Measurements from ENCODE around the gene FHOD3.

The FHOD3 gene

DNA sequence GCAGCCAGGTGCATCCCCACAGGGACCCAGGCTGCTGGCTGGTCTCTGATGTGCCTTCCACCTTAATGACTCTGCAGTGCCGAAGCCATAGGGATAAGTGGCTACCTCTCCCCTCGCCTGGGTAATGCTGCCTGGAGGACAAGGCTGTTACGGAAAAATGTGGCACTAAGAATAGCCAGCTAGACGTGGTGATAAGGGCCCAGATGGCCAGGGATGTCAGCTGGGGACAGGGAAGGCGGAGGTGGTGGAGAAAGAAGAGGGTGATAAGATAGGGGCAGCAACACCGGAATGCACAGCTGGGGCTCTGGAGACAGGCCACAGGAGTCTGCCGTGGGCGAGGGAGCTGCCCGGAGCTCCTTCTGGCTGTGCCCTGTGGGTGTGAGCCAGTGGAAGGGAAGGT lies 170.6 kb downstream of the FHOD3 start:
- no peak overlapping the region for H3K4me3 Mint-ChIP-seq
- no peaks in the 10 kb centered on the region for H3K36me3 Mint-ChIP-seq (ENCODE audit: low read depth)
- DNase-seq, result no peak
- peaks cover 3% of the 10 kb centered on the region for H3K27me3 Mint-ChIP-seq
- no peaks in the 10 kb centered on the region for H3K4me1 Mint-ChIP-seq (ENCODE audit: low read depth)
- no peaks in the 10 kb centered on the region for H3K9me3 Mint-ChIP-seq
- H3K27ac Mint-ChIP-seq, result no peak overlapping the region

- no peaks in the 10 kb centered on the region for H3K36me3 Mint-ChIP-seq (ENCODE audit: low read depth)
- H3K27me3 Mint-ChIP-seq, result peaks cover 10% of the 10 kb centered on the region
- peaks cover 1% of the 10 kb centered on the region for H3K4me1 Mint-ChIP-seq (ENCODE audit: low read depth)
- DNase-seq, result no peak
- H3K9me3 Mint-ChIP-seq, result no peaks in the 10 kb centered on the region
- no peak overlapping the region for H3K27ac Mint-ChIP-seq
- H3K4me3 Mint-ChIP-seq, result no peak overlapping the region
Observed at GRCh38 chr18:36469461-36469860, 171.9 kb downstream of the FHOD3 start.

- Mint-ChIP-seq H3K27ac (no peak overlapping the region), H3K4me3 (no peak overlapping the region), H3K27me3 (peaks cover 7% of the 10 kb centered on the region), H3K9me3 (no peaks in the 10 kb centered on the region), H3K4me1 (ENCODE audit: low read depth) (peaks cover 1% of the 10 kb centered on the region), H3K36me3 (ENCODE audit: low read depth) (no peaks in the 10 kb centered on the region)
- no peak for DNase-seq
Observed at GRCh38 chr18:36470896-36471295, 173.4 kb downstream of the FHOD3 start.

DNA sequence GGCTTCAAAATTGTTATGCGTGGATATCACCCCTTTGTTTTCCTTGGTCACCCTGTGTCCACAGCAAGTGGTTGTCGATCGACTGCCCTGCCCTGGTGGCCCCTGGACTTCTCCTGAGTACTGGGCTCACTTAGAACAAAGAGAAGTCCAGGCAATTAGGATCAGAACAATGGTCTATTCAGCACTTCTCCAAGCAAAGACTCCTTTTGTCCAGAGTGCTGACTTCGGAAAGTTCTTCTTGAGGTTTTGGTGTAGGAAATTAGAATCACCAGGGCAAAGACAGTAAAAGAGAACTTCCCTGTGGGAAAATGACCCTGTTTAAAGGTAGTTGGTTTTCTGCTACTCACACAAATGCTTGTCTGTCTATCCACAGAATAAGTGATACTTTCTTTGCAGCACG lies 173.9 kb downstream of the FHOD3 start:
- Mint-ChIP-seq H3K4me1 (ENCODE audit: low read depth) (peaks cover 1% of the 10 kb centered on the region), H3K27me3 (peaks cover 7% of the 10 kb centered on the region), H3K4me3 (no peak overlapping the region), H3K27ac (no peak overlapping the region), H3K36me3 (ENCODE audit: low read depth) (no peaks in the 10 kb centered on the region), H3K9me3 (no peaks in the 10 kb centered on the region)
- DNase-seq, result no peak

DNA sequence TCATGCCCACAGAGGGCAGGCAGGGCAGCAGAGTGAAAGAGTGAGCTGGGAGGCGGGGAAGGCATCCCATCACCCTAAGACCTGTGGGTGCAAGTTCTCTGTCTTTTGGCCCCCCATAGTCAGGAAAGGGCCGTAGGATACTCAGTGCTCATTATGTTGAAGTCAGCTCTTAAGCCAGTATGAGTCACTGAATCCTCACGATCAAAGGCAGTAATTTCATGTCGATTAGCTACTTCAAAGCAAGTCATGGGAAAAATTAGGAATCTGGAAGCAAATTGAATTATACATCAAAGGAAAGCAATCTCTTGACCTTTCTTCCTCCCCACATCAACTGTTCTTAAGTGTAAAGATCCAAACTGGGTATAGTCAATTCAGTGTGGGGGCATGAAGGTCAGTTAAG lies 178.9 kb downstream of the FHOD3 start:
- no peaks in the 10 kb centered on the region for H3K36me3 Mint-ChIP-seq (ENCODE audit: low read depth)
- H3K27ac Mint-ChIP-seq, result no peak overlapping the region
- no peaks in the 10 kb centered on the region for H3K9me3 Mint-ChIP-seq
- H3K4me1 Mint-ChIP-seq (ENCODE audit: low read depth), result peaks cover 1% of the 10 kb centered on the region
- no peak overlapping the region for H3K4me3 Mint-ChIP-seq
- H3K27me3 Mint-ChIP-seq, result peaks cover 17% of the 10 kb centered on the region
- no peak for DNase-seq

DNA sequence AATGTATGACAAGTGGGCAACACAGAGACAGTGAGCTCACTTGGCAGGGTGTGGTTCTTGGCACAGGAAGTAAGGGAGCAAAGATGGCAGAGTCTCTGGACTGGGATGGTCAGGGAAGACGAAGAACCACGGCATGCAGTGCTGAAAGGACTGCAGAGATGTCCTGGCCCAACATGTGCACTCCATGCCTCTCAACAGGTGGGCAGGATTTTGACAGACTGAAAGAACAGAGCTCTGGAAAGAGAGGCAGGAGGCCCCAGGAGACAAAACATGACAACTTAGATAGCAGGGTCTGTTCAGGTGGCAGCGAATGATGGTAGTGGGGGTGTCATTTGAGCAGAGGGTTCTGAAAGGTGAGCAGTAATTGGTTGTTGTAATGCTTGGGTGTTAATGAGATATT lies 180.3 kb downstream of the FHOD3 start:
- H3K36me3 Mint-ChIP-seq (ENCODE audit: low read depth), result no peaks in the 10 kb centered on the region
- no peak for DNase-seq
- no peaks in the 10 kb centered on the region for H3K9me3 Mint-ChIP-seq
- H3K4me1 Mint-ChIP-seq (ENCODE audit: low read depth), result peaks cover 1% of the 10 kb centered on the region
- H3K27me3 Mint-ChIP-seq, result peaks cover 17% of the 10 kb centered on the region
- H3K4me3 Mint-ChIP-seq, result no peak overlapping the region
- H3K27ac Mint-ChIP-seq, result no peak overlapping the region

DNA sequence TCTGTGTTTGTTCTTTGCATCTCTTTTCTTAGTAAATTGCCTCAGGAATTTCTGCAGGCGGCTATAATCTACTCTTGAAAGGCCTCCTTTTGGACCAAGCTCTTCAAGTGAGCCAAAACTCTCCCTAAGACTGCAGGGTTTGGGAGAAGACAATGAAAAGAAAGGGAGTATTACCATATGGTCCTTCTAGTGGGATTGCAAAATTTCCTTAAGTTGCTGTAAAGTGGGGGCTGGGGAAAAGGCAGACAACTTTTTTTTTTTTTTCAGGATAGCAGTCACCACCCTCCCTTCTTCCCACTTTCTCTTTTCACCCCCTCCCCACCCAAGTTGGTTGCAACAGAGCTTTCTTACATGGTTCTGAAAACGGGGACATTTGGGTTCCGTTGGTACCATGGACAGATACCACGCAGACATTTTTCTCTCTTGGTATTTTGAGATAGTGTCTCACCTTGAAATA lies 183.7 kb downstream of the FHOD3 start:
- no peak for DNase-seq
- Mint-ChIP-seq H3K27me3 (peaks cover 10% of the 10 kb centered on the region), H3K36me3 (ENCODE audit: low read depth) (no peaks in the 10 kb centered on the region), H3K4me3 (no peak overlapping the region), H3K27ac (no peak overlapping the region), H3K9me3 (no peaks in the 10 kb centered on the region), H3K4me1 (ENCODE audit: low read depth) (no peaks in the 10 kb centered on the region)

DNA sequence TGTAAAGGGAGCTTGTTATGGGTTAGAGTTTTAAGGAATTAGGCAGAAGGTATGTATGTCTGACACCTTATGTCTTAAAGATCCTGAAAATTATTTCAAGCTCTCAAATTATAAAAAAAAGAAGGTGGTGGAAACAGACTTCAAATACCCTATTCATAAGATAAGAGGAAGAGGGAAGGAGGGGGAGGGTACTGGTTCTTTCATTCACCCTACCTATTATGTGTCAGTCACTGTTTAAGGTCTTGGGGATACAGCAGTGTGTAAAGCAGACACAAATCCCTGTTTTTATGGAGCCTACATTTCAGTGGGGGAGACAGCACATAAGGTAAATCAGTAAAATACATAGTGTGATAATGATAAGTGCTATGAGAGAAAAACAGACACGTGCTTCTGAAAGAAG lies 184.4 kb downstream of the FHOD3 start:
- no peaks in the 10 kb centered on the region for H3K4me1 Mint-ChIP-seq (ENCODE audit: low read depth)
- no peak for DNase-seq
- peaks cover 10% of the 10 kb centered on the region for H3K27me3 Mint-ChIP-seq
- H3K4me3 Mint-ChIP-seq, result no peak overlapping the region
- H3K36me3 Mint-ChIP-seq (ENCODE audit: low read depth), result no peaks in the 10 kb centered on the region
- H3K9me3 Mint-ChIP-seq, result no peaks in the 10 kb centered on the region
- H3K27ac Mint-ChIP-seq, result no peak overlapping the region

- DNase-seq, result no peak
- peaks cover 14% of the 10 kb centered on the region for H3K27me3 Mint-ChIP-seq
- no peaks in the 10 kb centered on the region for H3K36me3 Mint-ChIP-seq (ENCODE audit: low read depth)
- H3K27ac Mint-ChIP-seq, result no peak overlapping the region
- H3K4me3 Mint-ChIP-seq, result no peak overlapping the region
- no peaks in the 10 kb centered on the region for H3K4me1 Mint-ChIP-seq (ENCODE audit: low read depth)
- no peaks in the 10 kb centered on the region for H3K9me3 Mint-ChIP-seq
Observed at GRCh38 chr18:36484591-36484990, 187.1 kb downstream of the FHOD3 start.

DNA sequence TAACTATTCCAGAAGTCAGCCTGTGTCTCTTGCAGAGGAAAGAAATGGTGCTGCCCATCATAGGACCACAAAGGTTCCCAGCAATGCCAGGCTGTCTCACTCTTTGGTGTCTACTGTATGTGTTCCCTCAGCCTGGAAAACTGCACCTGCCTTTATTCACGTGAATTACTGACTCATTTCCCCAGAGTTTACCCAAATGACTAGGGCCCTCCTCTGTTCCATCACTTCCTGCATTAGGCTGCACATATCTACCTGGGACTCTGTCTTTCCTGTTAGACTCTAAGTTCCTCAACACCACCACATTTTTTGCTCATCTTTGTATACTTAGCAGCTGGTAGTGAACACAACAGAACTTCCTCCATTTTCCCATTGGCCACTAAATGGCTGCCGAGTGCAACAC lies 188.3 kb downstream of the FHOD3 start:
- H3K4me3 Mint-ChIP-seq, result no peak overlapping the region
- H3K27ac Mint-ChIP-seq, result no peak overlapping the region
- H3K4me1 Mint-ChIP-seq (ENCODE audit: low read depth), result no peaks in the 10 kb centered on the region
- H3K9me3 Mint-ChIP-seq, result no peaks in the 10 kb centered on the region
- peaks cover 16% of the 10 kb centered on the region for H3K27me3 Mint-ChIP-seq
- H3K36me3 Mint-ChIP-seq (ENCODE audit: low read depth), result no peaks in the 10 kb centered on the region
- no peak for DNase-seq

DNA sequence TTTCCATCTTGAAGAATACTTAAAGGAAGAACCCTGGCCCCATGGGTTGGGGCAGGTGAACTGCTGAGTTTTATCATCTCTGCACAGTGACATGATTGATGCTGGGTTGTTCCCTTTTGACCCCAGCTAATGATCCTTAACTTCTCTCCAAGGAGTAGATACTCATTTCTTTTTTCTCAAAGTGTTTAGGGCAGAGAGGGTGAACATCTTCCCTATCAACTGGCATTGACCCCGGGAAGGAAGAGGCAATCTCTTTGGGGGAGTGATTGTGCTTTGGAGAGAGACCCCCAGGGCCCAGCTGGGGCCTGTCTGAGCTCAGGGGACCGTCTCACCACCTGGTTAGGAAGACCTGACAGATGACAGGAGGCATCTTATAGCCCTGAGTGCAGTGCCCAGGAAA lies 190.6 kb downstream of the FHOD3 start:
- Mint-ChIP-seq H3K27me3 (peaks cover 17% of the 10 kb centered on the region), H3K36me3 (ENCODE audit: low read depth) (no peaks in the 10 kb centered on the region), H3K4me3 (no peak overlapping the region), H3K4me1 (ENCODE audit: low read depth) (no peaks in the 10 kb centered on the region), H3K27ac (no peak overlapping the region), H3K9me3 (no peaks in the 10 kb centered on the region)
- DNase-seq, result no peak

DNA sequence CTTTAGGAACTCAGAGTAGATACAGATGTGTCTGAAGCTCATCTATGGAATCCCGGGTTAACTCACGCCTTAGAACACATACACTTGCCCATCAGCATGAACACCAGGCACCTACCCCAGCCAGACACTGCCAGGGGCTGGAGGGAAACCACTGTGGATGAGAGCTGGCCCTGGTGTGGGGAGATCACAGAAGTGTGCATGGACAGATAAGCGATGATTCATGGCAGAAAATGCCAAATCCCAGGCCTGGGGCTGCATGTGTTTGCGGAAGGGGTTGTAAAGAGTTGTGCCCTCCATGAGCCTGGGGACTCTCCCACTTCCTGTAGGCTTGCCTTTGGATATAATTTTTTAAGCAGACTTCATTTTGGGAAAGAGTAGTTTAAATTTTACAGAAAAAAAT lies 193.4 kb downstream of the FHOD3 start:
- Mint-ChIP-seq H3K27ac (no peak overlapping the region), H3K4me3 (no peak overlapping the region), H3K9me3 (no peaks in the 10 kb centered on the region), H3K4me1 (ENCODE audit: low read depth) (peaks cover under 1% of the 10 kb centered on the region), H3K36me3 (ENCODE audit: low read depth) (no peaks in the 10 kb centered on the region), H3K27me3 (peaks cover 19% of the 10 kb centered on the region)
- DNase-seq, result no peak

GRCh38 chr18:36492604-36493329 lies 195.3 kb downstream of the FHOD3 start:
- peaks cover 11% of the 10 kb centered on the region for H3K27me3 Mint-ChIP-seq
- no peak for DNase-seq
- no peaks in the 10 kb centered on the region for H3K36me3 Mint-ChIP-seq (ENCODE audit: low read depth)
- H3K9me3 Mint-ChIP-seq, result no peaks in the 10 kb centered on the region
- H3K4me3 Mint-ChIP-seq, result no peak overlapping the region
- no peak overlapping the region for H3K27ac Mint-ChIP-seq
- peaks cover 3% of the 10 kb centered on the region for H3K4me1 Mint-ChIP-seq (ENCODE audit: low read depth)

GRCh38 chr18:36493349-36494159 lies 196.0 kb downstream of the FHOD3 start:
- Mint-ChIP-seq H3K36me3 (ENCODE audit: low read depth) (no peaks in the 10 kb centered on the region), H3K27ac (no peak overlapping the region), H3K4me3 (no peak overlapping the region), H3K4me1 (ENCODE audit: low read depth) (peaks cover 3% of the 10 kb centered on the region), H3K9me3 (no peaks in the 10 kb centered on the region), H3K27me3 (peaks cover 9% of the 10 kb centered on the region)
- DNase-seq, result no peak

- no peak for DNase-seq
Observed at GRCh38 chr18:36494160-36494437, 196.6 kb downstream of the FHOD3 start.

More at GRCh38 chr18:36494160-36494437, 196.6 kb downstream of the FHOD3 start:
- H3K4me1 Mint-ChIP-seq (ENCODE audit: low read depth), result peaks cover 3% of the 10 kb centered on the region
- H3K36me3 Mint-ChIP-seq (ENCODE audit: low read depth), result no peaks in the 10 kb centered on the region
- no peak overlapping the region for H3K4me3 Mint-ChIP-seq
- no peak overlapping the region for H3K27ac Mint-ChIP-seq
- peaks cover 5% of the 10 kb centered on the region for H3K27me3 Mint-ChIP-seq
- no peaks in the 10 kb centered on the region for H3K9me3 Mint-ChIP-seq

Measured in activated T-cell treated with anti-CD3 and anti-CD28 coated beads, Interleukin-2, amount 50 U/mL, for 24 hours (primary cell).